Ascending aorta (tissue), 2 donors: ENCODE data around the gene FXYD1. TPM values are rescaled to one million over a fixed set of nuclear protein-coding genes. Genes with fewer than 3 reads are reported as not detected.
"Not testable (repeated sequence)": the region's sequence is repeated elsewhere in the genome, so short reads cannot be mapped to it uniquely, and the experiment has no call there.

Experiments
- DNase-seq, 2 donors: peaks; one replicate each; pipeline ENCODE4 v3.0.0-alpha.2; 2019; ENCODE audit warnings: low spot score in 2 of 2
- H3K27ac ChIP-seq, 2 donors: fragments of 200-600 bp; sonication (generic); one replicate each; pipeline ENCODE4 v1.5.1; 2016 to 2017; ENCODE audit warnings: mild to moderate bottlenecking in 1 of 2
- H3K27me3 ChIP-seq: fragments of 200-600 bp; sonication (generic); one replicate; pipeline ENCODE4 v1.5.1; 2017
- H3K36me3 ChIP-seq, 2 donors: fragments of 200-600 bp; sonication (generic); one replicate each; pipeline ENCODE4 v1.5.1; 2016
- H3K4me1 ChIP-seq, 2 donors: fragments of 200-600 bp; sonication (generic); one replicate each; pipeline ENCODE4 v1.5.1; 2016 to 2017; ENCODE audit warnings: mild to moderate bottlenecking in 1 of 2
- H3K4me3 ChIP-seq, 2 donors: fragments of 200-600 bp; sonication (generic); one replicate each; pipeline ENCODE4 v1.5.1; 2016 to 2017; ENCODE audit warnings: mild to moderate bottlenecking in 1 of 2
- H3K9me3 ChIP-seq, 2 donors: fragments of 200-600 bp; sonication (generic); one replicate each; pipeline ENCODE4 v1.5.1; 2016
- intact Hi-C: fragments of 100-400 bp; cut with DNase I; formaldehyde crosslinking; loops from one replicate; pipeline ENCODE4 v1.15.1; 2023
- total RNA-seq: library from RNA; depleted of rRNA; stranded (reverse); fragments of >200 nt; gene quantifications from one replicate; pipeline ENCODE4 v1.1.0, GENCODE V29; 2016
- TF ChIP-seq, protein P1 (sequence below), 3 experiments: fragments of 200-600 bp in 2 of 3; fragments of 450-650 bp in 1 of 3; sonication (generic) in 2 of 3; IDR thresholded peaks; one replicate each; pipeline ENCODE4 v1.5.1; 2016 to 2019; ENCODE audit warnings: antibody characterized with exemption in 3 of 3, mild to moderate bottlenecking in 1 of 3, moderate library complexity in 1 of 3

The FXYD1 gene
- total RNA-seq, 1 donor from 2014 or later: 34.8 TPM

GRCh38 chr19:35099897-35100275 is 38.7 kb upstream of the FXYD1 start:
- Histone ChIP-seq H3K36me3 (no peaks in the 10 kb centered on the region), H3K27ac (no peak overlapping the region), H3K4me1 (no peaks in the 10 kb centered on the region), H3K4me3 (no peak overlapping the region), H3K9me3 (no peaks in the 10 kb centered on the region), H3K27me3 (no peaks in the 10 kb centered on the region)
- intact Hi-C loops: no loop called here
- no peak for DNase-seq
- TF ChIP-seq, protein P1, sequence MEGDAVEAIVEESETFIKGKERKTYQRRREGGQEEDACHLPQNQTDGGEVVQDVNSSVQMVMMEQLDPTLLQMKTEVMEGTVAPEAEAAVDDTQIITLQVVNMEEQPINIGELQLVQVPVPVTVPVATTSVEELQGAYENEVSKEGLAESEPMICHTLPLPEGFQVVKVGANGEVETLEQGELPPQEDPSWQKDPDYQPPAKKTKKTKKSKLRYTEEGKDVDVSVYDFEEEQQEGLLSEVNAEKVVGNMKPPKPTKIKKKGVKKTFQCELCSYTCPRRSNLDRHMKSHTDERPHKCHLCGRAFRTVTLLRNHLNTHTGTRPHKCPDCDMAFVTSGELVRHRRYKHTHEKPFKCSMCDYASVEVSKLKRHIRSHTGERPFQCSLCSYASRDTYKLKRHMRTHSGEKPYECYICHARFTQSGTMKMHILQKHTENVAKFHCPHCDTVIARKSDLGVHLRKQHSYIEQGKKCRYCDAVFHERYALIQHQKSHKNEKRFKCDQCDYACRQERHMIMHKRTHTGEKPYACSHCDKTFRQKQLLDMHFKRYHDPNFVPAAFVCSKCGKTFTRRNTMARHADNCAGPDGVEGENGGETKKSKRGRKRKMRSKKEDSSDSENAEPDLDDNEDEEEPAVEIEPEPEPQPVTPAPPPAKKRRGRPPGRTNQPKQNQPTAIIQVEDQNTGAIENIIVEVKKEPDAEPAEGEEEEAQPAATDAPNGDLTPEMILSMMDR (IDR thresholded peaks at IDR 0.05): no peak

DNA sequence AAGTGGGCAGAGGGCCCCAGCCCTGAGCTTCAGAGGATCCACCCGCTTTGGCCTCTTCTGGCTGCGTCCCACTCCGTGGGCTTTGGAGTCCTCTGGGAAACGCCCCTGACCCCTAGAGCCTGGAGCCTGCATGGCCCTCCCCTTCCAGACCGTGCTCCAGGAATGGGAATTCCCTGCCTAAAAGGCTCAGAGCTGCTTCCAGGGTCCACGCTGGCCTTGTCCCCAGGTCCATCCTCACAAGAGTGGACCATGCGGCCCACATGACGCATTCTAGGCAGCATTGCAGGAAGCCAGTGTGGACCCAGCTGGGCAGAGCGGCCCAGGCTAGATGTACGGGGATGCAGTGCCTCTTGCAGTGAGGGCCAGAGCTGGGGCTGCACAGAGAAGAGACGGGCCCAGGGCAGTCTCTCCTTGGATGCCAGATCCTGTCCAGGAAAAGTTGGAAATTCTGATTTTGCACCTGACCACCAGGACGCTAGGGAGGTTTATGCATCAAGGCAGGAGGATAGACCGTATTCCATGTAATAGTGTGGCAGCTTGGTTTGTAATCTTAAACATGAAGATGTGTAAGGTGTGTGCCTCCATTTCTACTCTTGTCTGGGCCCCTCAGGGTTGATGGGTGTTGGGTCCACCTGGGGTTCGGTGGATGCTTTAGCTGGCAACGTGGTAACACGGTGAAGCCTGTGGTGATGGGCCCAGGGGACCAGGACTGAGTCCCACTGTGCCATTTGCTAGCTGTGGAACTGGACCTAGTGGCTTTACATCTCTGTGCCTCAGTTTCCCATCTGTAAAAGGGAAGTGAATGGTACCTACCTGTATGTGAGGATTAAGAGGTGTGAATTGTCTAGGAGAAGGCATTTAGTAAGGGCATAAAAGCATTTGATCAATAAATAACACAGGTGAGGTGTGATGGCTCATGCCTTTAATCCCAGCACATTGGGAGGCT is 37.8 kb upstream of the FXYD1 start:
- H3K27ac ChIP-seq: no peak overlapping the region
- DNase-seq: no peak
- TF ChIP-seq, protein P1 (IDR thresholded peaks at IDR 0.05): no peak
- H3K4me3 ChIP-seq: no peak overlapping the region
- no peaks in the 10 kb centered on the region for H3K9me3 ChIP-seq
- H3K27me3 ChIP-seq: no peaks in the 10 kb centered on the region
- no peaks in the 10 kb centered on the region for H3K4me1 ChIP-seq
- no peaks in the 10 kb centered on the region for H3K36me3 ChIP-seq
- intact Hi-C loops: no loop called here

- intact Hi-C loops, H3K9me3 ChIP-seq, H3K36me3 ChIP-seq, H3K4me3 ChIP-seq, H3K27ac ChIP-seq, H3K27me3 ChIP-seq, H3K4me1 ChIP-seq, DNase-seq: not testable (repeated sequence)
These were observed 36.7 kb upstream of the FXYD1 start for GRCh38 chr19:35101949-35102348.

- DNase-seq, H3K27me3 ChIP-seq, H3K36me3 ChIP-seq, H3K4me3 ChIP-seq, H3K4me1 ChIP-seq, H3K9me3 ChIP-seq, intact Hi-C loops, H3K27ac ChIP-seq: not testable (repeated sequence)
These were observed 35.0 kb upstream of the FXYD1 start for GRCh38 chr19:35103614-35104013.

DNA sequence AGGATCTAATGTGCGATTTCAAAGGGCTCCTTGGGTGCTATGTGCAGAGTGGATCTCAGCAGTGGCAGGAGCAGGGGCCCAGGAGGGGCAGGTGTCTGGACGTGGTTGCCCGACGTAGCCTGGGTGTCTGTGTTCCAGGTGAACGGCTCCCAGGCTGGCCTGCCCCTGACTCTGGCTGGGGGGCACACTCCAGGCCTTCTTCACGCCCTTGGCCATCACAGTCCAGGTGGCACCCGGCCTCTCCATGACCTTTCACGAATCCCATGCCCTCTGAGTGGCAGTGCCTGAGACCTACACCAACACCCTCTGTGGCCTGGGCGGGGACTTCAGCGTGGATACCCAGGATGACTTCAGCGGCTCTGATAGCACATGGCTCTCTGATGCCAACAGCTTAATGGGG is 34.3 kb upstream of the FXYD1 start:
- no peak for DNase-seq
- no peaks in the 10 kb centered on the region for H3K9me3 ChIP-seq
- H3K4me3 ChIP-seq: no peak overlapping the region

GRCh38 chr19:35105047-35105410 is 33.6 kb upstream of the FXYD1 start:
- intact Hi-C loops: no loop called here
- H3K27ac ChIP-seq: no peak overlapping the region
- H3K4me3 ChIP-seq: no peak overlapping the region
- H3K4me1 ChIP-seq: no peaks in the 10 kb centered on the region
- H3K27me3 ChIP-seq: no peaks in the 10 kb centered on the region
- TF ChIP-seq, protein P1 (IDR thresholded peaks at IDR 0.05): no peak
- no peak for DNase-seq
- no peaks in the 10 kb centered on the region for H3K36me3 ChIP-seq
- H3K9me3 ChIP-seq: no peaks in the 10 kb centered on the region

More for the DNA sequence above, 34.3 kb upstream of the FXYD1 start:
- Histone ChIP-seq H3K4me1 (no peaks in the 10 kb centered on the region), H3K27ac (no peak overlapping the region), H3K27me3 (no peaks in the 10 kb centered on the region), H3K36me3 (no peaks in the 10 kb centered on the region)
- intact Hi-C loops: no loop called here
- TF ChIP-seq, protein P1 (IDR thresholded peaks at IDR 0.05): no peak
